22Rv1 (cell line): Measurements from ENCODE around the gene SYT13.

Experiments used
- H3K27ac ChIP-seq: fragments of 450-650 bp; 2 replicates; pipeline ENCODE4 v1.5.1; 2017
- ZFX ChIP-seq: fragments of 450-650 bp; IDR thresholded peaks from 2 replicates; pipeline ENCODE4 v1.6.1; 2017; ENCODE audit warnings: antibody characterized with exemption, borderline replicate concordance
- TF ChIP-seq, protein P1 (sequence below): fragments of 450-650 bp; IDR thresholded peaks from 2 replicates; pipeline ENCODE4 v1.5.1; 2017; ENCODE audit warnings: mild to moderate bottlenecking

SYT13 gene

GRCh38 chr11:45328726-45329125 lies 42.6 kb upstream of the SYT13 start:
- TF ChIP-seq, protein P1, sequence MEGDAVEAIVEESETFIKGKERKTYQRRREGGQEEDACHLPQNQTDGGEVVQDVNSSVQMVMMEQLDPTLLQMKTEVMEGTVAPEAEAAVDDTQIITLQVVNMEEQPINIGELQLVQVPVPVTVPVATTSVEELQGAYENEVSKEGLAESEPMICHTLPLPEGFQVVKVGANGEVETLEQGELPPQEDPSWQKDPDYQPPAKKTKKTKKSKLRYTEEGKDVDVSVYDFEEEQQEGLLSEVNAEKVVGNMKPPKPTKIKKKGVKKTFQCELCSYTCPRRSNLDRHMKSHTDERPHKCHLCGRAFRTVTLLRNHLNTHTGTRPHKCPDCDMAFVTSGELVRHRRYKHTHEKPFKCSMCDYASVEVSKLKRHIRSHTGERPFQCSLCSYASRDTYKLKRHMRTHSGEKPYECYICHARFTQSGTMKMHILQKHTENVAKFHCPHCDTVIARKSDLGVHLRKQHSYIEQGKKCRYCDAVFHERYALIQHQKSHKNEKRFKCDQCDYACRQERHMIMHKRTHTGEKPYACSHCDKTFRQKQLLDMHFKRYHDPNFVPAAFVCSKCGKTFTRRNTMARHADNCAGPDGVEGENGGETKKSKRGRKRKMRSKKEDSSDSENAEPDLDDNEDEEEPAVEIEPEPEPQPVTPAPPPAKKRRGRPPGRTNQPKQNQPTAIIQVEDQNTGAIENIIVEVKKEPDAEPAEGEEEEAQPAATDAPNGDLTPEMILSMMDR, result no peak
- no peak for TF ChIP-seq ZFX
- H3K27ac ChIP-seq, result no peak overlapping the region

GRCh38 chr11:45324459-45324858 lies 38.3 kb upstream of the SYT13 start:
- TF ChIP-seq, protein P1, result no peak
- no peak for TF ChIP-seq ZFX

GRCh38 chr11:45323601-45324249 lies 37.6 kb upstream of the SYT13 start:
- no peak overlapping the region for H3K27ac ChIP-seq
- TF ChIP-seq, protein P1, result no peak
- TF ChIP-seq ZFX, result no peak

More at GRCh38 chr11:45324459-45324858, 38.3 kb upstream of the SYT13 start:
- no peak overlapping the region for H3K27ac ChIP-seq

GRCh38 chr11:45322891-45323600 lies 36.9 kb upstream of the SYT13 start:
- no peak for TF ChIP-seq ZFX
- TF ChIP-seq, protein P1, result no peak
- no peak overlapping the region for H3K27ac ChIP-seq

DNA sequence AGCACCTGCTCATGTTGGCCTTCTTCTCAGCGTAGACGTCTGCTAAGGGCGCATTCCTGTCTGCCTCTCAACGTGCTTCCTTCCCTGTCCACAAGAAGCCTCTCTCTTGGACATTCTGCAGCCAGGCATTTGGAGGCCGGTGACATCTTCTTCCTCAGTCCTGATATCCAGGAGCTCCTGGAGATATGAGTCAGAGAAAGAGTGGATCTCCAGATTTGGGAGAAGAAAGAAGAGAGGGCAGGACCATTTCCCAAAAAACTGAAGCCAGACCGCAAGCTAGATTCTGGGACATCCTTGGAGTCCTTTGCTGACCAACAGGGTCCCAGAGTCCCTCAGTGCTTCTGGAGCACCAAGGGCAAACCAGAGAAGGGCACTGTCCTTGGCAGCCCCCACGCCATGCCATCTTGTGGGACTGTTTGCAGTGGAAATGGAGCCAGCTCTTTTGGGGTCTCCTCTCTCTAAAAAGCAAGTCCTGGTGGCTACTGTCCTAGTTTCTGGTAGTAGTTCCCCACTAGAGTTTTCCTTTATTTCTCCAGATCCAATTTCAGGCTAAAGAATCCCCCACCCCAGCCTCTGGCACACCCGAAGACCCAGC lies 36.1 kb upstream of the SYT13 start:
- no peak overlapping the region for H3K27ac ChIP-seq
- TF ChIP-seq, protein P1, result no peak
- no peak for TF ChIP-seq ZFX

DNA sequence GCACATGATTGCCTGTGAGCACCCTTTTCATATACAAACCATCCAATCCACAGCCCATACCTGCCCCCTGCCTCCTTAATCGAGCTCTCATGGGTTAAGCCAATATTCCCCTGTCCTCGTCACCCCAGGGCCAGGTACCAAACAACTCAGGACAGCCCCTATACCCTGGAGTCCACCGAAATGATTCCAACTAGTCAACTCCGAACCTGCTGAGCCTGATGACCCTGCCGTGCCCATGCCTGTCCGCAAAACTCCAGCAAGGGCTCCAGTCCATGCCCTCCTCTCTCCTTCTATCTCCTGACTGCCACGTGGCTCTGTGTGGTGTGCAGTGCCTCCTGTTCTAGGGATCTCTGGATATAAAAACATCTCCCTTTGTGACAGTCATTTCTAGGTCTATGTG lies 35.5 kb upstream of the SYT13 start:
- H3K27ac ChIP-seq, result no peak overlapping the region
- no peak for TF ChIP-seq ZFX
- TF ChIP-seq, protein P1, result no peak
